Osteoblast (primary cell): ENCODE data around the gene OSBPL1A. TPM values are rescaled to one million over a fixed set of nuclear protein-coding genes. Genes with fewer than 3 reads are reported as not detected.

ENCODE experiments used
- DNase-seq: peaks from one replicate; pipeline ENCODE4 v3.0.0; 2011; ENCODE audit warnings: low spot score, mixed read lengths; ENCODE audit not compliant: insufficient read length; ENCODE audit errors: missing footprints
- H2AFZ ChIP-seq: 2 replicates; pipeline ENCODE4 v1.6.0; 2011; ENCODE audit warnings: mild to moderate bottlenecking, low read length
- H3K27ac ChIP-seq: 2 replicates; pipeline ENCODE4 v1.5.1; 2011; ENCODE audit warnings: mild to moderate bottlenecking, low read depth, low read length, moderate library complexity
- H3K27me3 ChIP-seq: 2 replicates; pipeline ENCODE4 v1.6.0; 2012; ENCODE audit warnings: mild to moderate bottlenecking, control low read depth, inconsistent platforms, low read length, moderate library complexity; ENCODE audit not compliant: insufficient read depth
- H3K36me3 ChIP-seq: 2 replicates; pipeline ENCODE4 v1.5.1; 2011; ENCODE audit warnings: mild to moderate bottlenecking, low read length, control low read depth, moderate library complexity; ENCODE audit not compliant: insufficient read depth
- H3K4me1 ChIP-seq: 2 replicates; pipeline ENCODE4 v1.5.1; 2011; ENCODE audit warnings: mild to moderate bottlenecking, low read length, control low read depth, moderate library complexity; ENCODE audit not compliant: insufficient read depth
- H3K4me2 ChIP-seq: 2 replicates; pipeline ENCODE4 v1.6.0; 2011; ENCODE audit warnings: mild to moderate bottlenecking, low read length; ENCODE audit not compliant: insufficient read depth
- H3K4me3 ChIP-seq: fragments of 200-600 bp; sonication (generic); 3 replicates; pipeline ENCODE4 v1.5.1; 2012; ENCODE audit warnings: mild to moderate bottlenecking, low read length, inconsistent platforms; ENCODE audit not compliant: insufficient read depth
- H3K79me2 ChIP-seq: 2 replicates; pipeline ENCODE4 v1.6.0; 2012; ENCODE audit warnings: mild to moderate bottlenecking, low read length, control low read depth, inconsistent platforms; ENCODE audit not compliant: insufficient read depth
- H3K9me3 ChIP-seq: 2 replicates; pipeline ENCODE4 v1.5.1; 2011; ENCODE audit warnings: low read depth, low read length, control low read depth
- H4K20me1 ChIP-seq: 2 replicates; pipeline ENCODE4 v1.6.0; 2012; ENCODE audit warnings: mild to moderate bottlenecking, low read length, control low read depth; ENCODE audit not compliant: insufficient read depth
- CTCF ChIP-seq: IDR thresholded peaks from 2 replicates; pipeline ENCODE4 v1.5.1; 2011; ENCODE audit warnings: mild to moderate bottlenecking, low read depth, low read length, moderate library complexity; ENCODE audit errors: extremely low read depth
- total RNA-seq: library from RNA; depleted of rRNA; stranded (reverse); fragments of >200 nt; gene quantifications from 2 replicates; pipeline ENCODE4 v1.2.3, GENCODE V29; 2012

The OSBPL1A gene
- total RNA-seq, result 51.8 and 53.3 TPM in 2 replicates

- Histone ChIP-seq H3K79me2 (peaks cover 3% of the 10 kb centered on the region), H3K4me1 (peaks cover 17% of the 10 kb centered on the region), H3K4me3 (peak within 1 kb of the TSS; percentile 82), H3K36me3 (no peaks in the 10 kb centered on the region), H3K27me3 (no peaks in the 10 kb centered on the region), H3K9me3 (no peaks in the 10 kb centered on the region), H3K27ac (peak within 1 kb of the TSS; percentile 66), H2AFZ (peak within 1 kb of the TSS; percentile 93), H4K20me1 (no peaks in the 10 kb centered on the region), H3K4me2 (peak within 1 kb of the TSS; percentile 98)
- DNase-seq, result peak; percentile 95
- no peak for TF ChIP-seq CTCF
Observed at GRCh38 chr18:24397694-24398368, at the start of gene OSBPL1A. OSBPL1A (minus strand) TSS chr18:24397824; CDS start chr18:24377533, 20,291 bp downstream.

- DNase-seq, result no peak
- no peaks in the 10 kb centered on the region for H3K9me3 ChIP-seq
Observed at GRCh38 chr18:24446953-24447538, 49.4 kb upstream of the OSBPL1A start.

DNA sequence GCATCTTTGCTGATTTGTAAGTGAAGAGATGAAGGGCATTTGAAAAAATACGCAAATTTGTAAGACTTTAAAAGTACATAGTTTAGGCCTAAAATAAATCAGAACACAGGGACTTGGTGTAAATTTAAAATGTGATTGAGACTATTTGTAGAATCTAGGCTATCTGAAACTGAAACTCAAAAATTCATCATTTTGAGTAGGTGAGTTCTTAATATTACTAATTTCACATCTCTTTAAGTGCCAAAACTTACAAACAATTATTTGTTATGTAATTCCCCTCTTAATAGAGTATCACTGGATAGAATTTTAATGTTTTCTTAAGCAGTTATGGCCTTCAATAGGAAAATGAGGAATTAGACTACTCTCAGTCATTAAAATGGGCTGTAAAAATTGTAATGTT, 48.8 kb upstream of the OSBPL1A start:
- Histone ChIP-seq H2AFZ (no peak overlapping the region), H3K27me3 (no peaks in the 10 kb centered on the region), H4K20me1 (no peaks in the 10 kb centered on the region), H3K27ac (no peak overlapping the region), H3K36me3 (peaks cover 60% of the 10 kb centered on the region), H3K4me3 (no peak overlapping the region), H3K79me2 (no peaks in the 10 kb centered on the region), H3K4me2 (no peak overlapping the region), H3K4me1 (no peaks in the 10 kb centered on the region), H3K9me3 (no peaks in the 10 kb centered on the region)
- no peak for TF ChIP-seq CTCF
- no peak for DNase-seq

More at GRCh38 chr18:24446953-24447538, 49.4 kb upstream of the OSBPL1A start:
- peak; percentile 30 for TF ChIP-seq CTCF
- H2AFZ ChIP-seq, result no peak overlapping the region
- no peak overlapping the region for H3K4me3 ChIP-seq
- no peak overlapping the region for H3K4me2 ChIP-seq
- H3K4me1 ChIP-seq, result no peaks in the 10 kb centered on the region
- H3K79me2 ChIP-seq, result no peaks in the 10 kb centered on the region
- H3K27ac ChIP-seq, result no peak overlapping the region
- H3K27me3 ChIP-seq, result no peaks in the 10 kb centered on the region
- peaks cover 58% of the 10 kb centered on the region for H3K36me3 ChIP-seq
- no peaks in the 10 kb centered on the region for H4K20me1 ChIP-seq

DNA sequence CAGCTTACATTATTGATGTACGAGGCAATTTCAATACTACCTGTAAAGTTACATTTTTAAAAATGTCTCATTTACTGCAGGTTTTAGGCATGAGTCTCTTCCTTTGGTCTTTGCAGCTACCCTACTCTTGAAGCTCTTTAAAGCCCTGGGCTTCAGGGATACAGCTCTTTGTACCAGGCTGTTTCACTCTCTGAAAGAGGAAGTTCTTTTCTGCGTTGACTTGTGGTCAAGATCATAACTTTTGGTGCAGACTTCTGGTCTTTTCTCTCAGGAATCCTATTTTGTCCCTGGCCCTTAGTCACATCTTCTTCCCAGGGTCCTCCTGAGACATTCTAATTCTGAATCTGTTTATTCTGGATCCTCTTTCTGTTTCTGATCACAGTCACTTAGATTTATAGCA, 46.2 kb upstream of the OSBPL1A start:
- Histone ChIP-seq H3K79me2 (no peaks in the 10 kb centered on the region), H3K4me2 (no peak overlapping the region), H4K20me1 (no peaks in the 10 kb centered on the region), H3K27me3 (no peaks in the 10 kb centered on the region), H2AFZ (no peak overlapping the region), H3K36me3 (peaks cover 45% of the 10 kb centered on the region), H3K4me3 (no peak overlapping the region), H3K9me3 (no peaks in the 10 kb centered on the region), H3K4me1 (no peaks in the 10 kb centered on the region), H3K27ac (no peak overlapping the region)
- no peak for TF ChIP-seq CTCF
- DNase-seq, result no peak
